GM21528 (cell line): ENCODE results near the gene SLC35D1.

Experiments used
- ATAC-seq: cut with Tn5 transposase; IDR thresholded peaks from one replicate; pipeline ENCODE4 v1.9.1; 2021; ENCODE audit warnings: mild to moderate bottlenecking, moderate library complexity; ENCODE audit not compliant: unreplicated experiment, low FRiP score

Gene SLC35D1

DNA sequence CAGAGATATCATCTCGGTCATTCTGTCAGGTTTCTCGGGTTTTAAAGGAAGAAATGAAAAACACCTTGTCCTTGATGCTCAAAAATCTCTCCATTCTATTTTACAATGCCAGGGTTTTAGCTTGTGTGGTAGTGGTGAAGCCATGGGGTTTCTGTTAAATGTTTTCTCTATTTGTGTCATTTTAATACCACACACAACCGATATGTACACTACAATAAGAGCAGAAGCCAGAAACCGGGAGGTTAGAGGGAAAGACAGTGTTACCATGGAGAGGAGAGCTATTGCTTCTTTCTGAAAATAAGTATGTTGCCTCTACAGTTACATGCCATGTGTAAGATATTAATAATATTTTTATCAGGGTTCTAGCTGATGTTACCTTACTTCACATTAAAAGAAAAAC is 2.8 kb downstream of the SLC35D1 start:
- no peak for ATAC-seq

DNA sequence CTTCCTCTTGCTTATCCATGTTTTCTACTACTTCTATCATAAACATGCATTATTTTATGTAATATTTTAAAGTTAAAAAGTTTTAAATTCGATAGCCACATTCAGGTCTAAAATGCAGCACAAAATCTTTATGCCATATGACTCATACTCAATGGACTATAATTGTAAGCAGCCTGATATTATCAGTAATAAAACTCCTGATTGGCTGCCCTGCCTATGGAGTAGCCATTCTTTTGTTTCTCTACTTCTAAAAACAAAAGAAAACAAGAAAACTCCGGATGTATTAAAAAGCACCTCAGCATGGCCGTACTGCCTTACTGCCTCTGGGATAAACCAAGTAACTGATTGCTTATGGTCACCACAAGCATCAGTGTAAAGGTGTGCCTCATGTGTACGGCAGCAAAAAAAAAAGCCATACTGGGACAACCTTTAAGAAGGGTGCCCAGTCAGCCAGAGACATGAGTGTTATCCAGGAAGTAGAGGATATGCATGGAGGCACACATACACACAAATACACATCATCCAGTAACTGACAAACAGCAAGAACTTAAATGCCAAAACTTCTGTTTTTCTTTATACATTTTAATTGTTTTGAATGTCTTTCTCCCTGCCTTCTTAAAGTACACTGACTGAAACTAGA is 9.2 kb downstream of the SLC35D1 start:
- no peak for ATAC-seq

GRCh38 chr1:67043366-67043765 is 10.6 kb downstream of the SLC35D1 start:
- no peak for ATAC-seq

GRCh38 chr1:67041841-67042503 is 12.0 kb downstream of the SLC35D1 start:
- ATAC-seq = no peak

GRCh38 chr1:67040405-67040804 is 13.5 kb downstream of the SLC35D1 start:
- ATAC-seq = no peak

GRCh38 chr1:67031859-67032247 is 22.1 kb downstream of the SLC35D1 start:
- no peak for ATAC-seq

DNA sequence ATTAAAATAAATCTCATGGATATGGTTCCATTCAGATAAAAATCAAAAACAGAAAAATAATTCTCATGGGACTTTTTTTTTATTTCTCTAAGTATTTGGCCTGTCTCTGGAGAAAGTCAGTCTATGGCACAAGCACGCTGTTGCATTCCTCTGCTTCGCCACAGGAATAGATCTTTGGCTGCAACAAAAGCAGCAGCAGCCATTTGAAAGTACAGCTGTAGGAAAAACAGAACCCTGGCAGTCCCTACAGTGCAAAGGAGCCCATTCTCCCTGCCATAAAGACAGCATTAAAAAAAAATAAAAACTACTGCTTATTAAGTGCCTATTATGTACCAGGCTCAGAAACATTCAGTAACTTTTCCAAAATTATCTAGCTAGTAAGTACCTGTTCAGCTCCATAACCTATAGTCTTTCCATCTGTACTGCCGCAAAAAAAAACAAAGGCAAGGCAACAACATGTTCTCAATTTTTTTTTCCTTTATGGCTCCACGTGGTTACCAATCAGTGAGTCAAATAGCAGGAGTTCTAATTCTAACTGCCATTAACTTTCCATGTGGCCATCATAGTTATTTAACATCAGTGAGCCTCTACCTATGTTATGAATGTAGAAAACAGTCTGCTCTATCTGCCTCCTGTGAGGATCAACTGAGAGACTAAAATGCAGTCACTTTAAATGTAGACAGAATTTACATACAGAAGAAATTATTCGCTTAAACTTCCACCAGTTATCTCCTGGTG is 22.7 kb downstream of the SLC35D1 start:
- no peak for ATAC-seq

- no peak for ATAC-seq
These were observed 24.5 kb downstream of the SLC35D1 start for GRCh38 chr1:67029472-67029871.

- no peak for ATAC-seq
These were observed 33.2 kb downstream of the SLC35D1 start for GRCh38 chr1:67020765-67021164.

GRCh38 chr1:67020304-67020703 is 33.6 kb downstream of the SLC35D1 start:
- ATAC-seq = no peak

GRCh38 chr1:67019600-67020136 is 34.3 kb downstream of the SLC35D1 start:
- ATAC-seq = no peak

DNA sequence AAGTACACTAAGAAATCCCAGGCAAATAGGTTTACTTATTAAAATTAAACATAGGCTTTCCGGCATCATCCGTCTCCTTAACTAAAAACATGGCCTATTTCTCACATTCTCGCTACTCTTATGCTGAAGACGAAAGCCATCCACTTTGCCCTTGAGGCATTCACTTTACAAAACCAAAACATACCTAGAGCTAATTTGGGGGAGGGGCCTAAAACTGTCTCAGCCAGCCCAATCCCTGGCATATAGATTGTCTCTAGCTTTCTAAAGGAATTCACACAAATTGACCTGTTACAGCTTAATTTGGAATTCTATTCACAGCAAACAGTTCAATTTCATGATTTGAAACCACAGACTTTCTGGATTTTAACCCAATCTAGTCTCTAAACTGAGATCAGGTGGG is 34.8 kb downstream of the SLC35D1 start:
- no peak for ATAC-seq

- no peak for ATAC-seq
These were observed 35.4 kb downstream of the SLC35D1 start for GRCh38 chr1:67018574-67018973.

DNA sequence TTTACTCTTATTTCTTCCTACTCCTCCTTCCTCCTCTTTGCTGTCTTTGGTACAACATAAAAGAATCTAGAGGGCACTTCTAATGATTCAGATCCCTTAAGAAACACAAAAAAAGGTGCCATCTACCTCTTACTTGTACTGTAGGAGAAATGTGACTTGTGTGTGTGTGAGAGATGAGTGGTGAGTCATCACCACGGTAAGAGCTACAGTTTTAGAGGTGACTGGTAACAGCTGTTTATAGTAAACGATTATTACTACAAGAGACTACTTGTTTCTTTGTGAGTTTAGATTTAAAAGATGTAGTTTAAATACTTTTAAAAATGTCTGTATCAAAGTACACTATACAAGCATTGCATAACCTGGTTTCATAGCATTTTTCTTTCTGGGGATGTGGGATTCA is 40.4 kb downstream of the SLC35D1 start:
- no peak for ATAC-seq

GRCh38 chr1:67009792-67010191 is 44.2 kb downstream of the SLC35D1 start:
- ATAC-seq = no peak

- ATAC-seq = no peak
These were observed 48.9 kb downstream of the SLC35D1 start for GRCh38 chr1:67005068-67005467.

DNA sequence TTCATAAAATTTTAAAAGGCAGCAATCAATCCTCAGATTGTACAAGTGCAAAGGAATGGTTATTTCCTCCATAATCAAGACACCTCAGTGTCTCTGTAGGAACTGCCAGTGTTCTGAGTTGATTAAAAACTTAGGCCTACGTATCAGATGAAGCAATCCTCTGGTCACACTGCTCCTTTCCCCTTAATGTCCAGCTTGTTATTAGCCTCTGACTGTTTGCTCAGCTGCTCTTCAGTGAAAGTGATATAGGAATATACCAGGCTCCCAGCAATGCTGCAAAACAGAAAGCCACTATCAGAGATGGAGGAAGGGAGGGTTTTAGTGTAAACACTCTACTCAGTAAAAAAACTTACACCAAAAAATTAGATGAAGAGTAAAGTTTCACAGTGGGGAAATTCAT is 49.8 kb downstream of the SLC35D1 start:
- no peak for ATAC-seq

- no peak for ATAC-seq
These were observed 52.1 kb downstream of the SLC35D1 start for GRCh38 chr1:67001682-67002425.

DNA sequence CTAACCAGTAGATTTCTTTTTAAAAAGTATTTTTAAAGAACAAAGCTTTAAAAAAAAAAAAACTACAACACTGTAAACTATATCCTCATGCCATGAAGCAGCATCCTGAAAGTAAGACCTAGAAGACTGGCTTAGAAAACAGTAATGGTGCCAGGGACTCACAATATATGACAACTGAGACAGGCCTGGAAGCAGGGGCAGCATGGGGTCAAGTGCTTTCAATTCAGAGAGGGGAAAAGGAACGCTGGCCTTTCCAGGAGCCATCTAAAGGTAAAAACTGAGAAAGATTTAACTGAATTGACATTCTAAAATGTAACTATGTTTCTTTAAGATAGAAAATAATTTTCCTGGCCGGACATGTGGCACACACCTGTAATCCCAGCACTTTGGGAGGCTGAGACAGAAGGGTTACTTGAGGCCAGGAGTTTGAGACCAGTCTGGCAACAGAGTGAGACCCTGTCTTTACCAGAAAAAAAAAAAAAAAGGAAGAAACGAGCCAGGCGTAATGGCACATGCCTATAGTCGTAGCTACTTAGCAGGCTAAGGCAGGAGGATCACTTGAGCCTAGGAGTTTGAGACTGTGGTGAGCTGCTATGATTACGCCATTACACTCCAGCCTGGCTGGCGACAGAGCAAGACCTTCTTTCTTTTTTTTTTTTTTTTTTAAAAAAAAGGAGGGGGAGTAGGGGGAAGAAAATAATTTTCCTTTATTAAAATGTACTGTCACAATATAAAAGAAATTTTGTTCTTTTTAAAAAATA is 54.1 kb downstream of the SLC35D1 start:
- no peak for ATAC-seq

DNA sequence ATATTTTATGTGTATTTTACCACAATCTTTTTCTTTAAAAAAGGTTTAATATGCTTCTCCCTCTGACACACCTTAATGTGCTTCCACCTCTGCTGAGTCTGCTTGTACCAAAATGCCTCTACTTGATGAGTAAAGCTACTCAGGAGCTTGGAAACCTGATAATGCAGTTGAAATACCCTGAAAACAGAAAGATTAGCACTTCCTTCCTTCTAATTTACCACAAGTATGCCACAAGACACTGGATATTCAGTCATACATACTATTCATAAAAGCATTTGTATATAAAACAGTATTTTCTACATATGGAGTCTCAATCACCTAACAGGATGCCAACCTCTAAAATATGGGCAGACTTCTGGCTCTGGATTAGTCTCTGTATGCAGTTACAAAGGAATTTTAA is 55.0 kb downstream of the SLC35D1 start:
- ATAC-seq = no peak
